Effector CD8-positive, alpha-beta T cell (primary cell): Measurements from ENCODE around the gene ARHGEF40.
"Not testable (repeated sequence)": the region's sequence is repeated elsewhere in the genome, so short reads cannot be mapped to it uniquely, and the experiment has no call there.

Experiments used
- DNase-seq: peaks from one replicate; lab custom pipeline; 2025; lab: John Stamatoyannopoulos, UW

Gene ARHGEF40

DNA sequence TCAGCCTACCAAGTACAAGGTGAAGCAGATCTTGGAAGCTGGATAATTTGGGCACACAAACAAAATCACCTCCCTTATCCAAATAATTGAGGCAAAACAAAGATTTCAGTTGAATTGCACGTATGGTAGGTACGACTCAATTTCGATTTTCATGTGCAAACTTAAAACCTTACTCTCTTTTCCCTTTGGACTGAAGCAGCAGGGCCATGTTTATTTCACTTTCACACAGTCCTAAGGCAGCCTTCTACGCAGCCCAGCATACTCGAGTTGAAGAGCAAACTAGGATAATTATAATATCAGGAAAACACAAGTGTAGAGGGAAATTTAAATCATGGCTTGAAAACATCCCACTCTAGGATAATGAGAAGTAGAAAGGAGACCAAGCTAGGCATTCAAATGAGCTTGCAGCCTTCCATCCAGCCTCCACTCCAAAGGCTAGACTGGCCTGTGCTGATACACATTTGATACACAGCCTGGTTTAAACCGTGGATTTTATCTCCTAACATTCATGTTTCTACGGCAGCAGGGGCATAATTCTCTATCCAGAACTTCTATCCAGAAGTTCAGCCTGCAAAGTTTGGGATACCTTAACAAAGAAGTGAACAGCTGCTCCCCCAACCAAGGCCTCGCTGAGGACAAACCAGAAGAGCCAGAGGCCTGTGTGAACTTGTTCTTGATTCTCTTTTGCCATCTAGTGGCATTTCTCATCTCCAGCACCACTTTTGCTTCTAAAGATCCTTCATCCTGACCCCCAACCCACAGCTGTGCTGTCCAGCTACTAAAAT, 30.3 kb upstream of the ARHGEF40 start:
- DNase-seq = peak; percentile 4

DNA sequence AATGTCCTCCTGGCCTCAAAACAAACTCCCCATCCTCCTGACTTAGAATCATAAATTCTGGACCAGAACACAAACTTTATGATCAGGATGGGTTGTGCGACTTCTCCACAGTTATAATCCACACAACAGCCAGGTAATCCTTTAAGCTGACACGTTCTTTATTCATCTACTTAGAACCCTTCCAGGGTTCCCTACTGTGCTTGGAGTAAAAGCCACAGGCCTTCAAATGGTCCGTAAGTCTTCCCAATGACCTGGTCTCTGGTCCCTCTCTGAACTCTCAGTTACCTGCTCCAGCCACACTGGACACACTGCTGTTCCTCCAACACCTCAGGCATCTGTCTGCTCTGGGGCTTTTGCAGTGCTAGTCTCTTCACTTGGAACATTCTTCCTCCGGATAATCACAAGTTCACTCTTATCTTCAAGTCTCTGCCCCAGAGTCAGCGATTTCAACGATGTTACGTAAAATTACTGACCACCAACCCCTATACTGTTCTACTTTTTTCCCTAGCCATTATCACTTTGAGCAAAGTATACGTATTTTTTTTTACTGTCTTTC, 29.7 kb upstream of the ARHGEF40 start:
- DNase-seq = no peak

DNA sequence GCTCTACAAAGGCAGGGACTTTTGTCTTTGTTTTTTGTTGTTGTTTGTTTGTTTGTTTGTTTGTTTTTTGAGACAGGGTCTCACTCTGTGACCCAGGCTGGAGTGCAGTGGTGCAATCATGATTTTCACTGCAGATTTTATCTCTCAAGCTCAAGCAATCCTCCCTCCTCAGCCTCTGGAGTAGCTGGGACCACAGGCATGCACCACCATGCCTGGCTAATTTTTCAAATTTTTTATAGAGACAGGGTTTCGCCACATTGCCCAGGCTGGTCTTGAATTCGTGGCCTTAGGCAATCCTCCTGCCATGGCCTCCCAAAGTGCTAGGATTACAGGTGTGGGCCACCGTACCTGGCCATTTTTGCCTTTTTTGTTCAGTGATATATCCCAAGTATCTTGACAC, 29.2 kb upstream of the ARHGEF40 start:
- not testable (repeated sequence) for DNase-seq

- DNase-seq = no peak
Observed at GRCh38 chr14:21041676-21042433, 28.2 kb upstream of the ARHGEF40 start, which contains the start of gene RNASE7. Gene RNASE7 (plus strand): TSS chr14:21042362. CDS start chr14:21042993, 631 bp downstream.

- DNase-seq = no peak
Observed at GRCh38 chr14:21042918-21043317, 27.2 kb upstream of the ARHGEF40 start.

- no peak for DNase-seq
Observed at GRCh38 chr14:21043387-21043973, 26.6 kb upstream of the ARHGEF40 start.

GRCh38 chr14:21043974-21044618, 26.0 kb upstream of the ARHGEF40 start:
- DNase-seq = no peak

DNA sequence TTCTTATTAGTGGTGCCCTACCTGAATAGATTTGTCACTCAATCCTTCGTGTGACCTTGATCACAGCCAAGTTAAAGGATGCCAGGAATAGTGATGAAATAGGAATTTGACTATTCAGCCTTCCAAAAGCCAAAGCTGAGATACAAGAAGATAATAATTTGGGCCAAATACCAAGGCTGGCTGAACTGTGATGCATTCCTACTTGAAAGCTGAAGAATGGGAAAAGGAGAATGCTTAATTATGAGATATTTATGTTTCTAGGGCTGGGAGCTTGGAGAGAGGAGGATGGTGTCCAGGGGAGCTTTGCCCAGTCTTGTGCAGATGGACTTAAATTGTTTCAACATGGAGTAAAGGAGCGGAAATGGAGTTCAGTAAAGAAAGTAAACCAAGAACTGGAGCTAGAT, 22.7 kb upstream of the ARHGEF40 start:
- no peak for DNase-seq

DNA sequence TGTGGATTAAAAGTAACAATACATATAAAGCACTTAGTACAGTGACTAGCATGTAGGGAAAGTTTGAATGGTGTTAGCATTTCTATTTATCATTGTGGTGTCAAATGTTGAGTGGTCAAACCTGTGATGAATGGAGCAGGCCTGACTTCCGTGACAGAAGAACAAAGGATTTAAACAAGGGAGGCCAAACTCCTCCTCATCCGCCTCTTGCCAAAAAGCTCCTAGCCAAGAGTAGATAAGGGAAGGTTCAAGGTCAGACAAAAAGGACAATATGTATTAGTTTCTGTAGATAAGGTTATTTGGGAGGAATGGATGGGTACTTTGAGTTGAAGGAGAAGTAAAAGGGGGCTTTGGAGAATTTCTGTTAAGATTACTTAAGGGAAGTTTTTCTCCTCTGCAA, 21.5 kb upstream of the ARHGEF40 start:
- DNase-seq = no peak

DNA sequence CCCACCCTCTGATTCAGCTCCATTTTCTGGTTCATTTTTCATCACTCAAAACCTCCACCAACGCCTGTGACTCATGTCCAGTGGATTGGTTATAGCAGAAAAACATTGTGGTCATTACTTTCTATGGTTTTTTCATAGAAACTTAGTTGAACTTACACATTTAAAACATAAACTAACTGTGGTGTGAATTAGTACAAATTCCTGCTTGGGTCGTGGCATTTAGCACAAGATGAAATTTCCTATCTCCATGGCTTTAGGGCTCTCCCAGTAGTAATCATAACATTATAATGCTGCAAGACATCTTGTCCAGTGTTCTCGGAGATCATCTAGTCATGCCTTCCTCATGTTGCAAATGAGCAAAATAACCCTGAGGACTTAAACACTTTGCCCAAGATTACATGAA, 20.8 kb upstream of the ARHGEF40 start:
- no peak for DNase-seq

DNA sequence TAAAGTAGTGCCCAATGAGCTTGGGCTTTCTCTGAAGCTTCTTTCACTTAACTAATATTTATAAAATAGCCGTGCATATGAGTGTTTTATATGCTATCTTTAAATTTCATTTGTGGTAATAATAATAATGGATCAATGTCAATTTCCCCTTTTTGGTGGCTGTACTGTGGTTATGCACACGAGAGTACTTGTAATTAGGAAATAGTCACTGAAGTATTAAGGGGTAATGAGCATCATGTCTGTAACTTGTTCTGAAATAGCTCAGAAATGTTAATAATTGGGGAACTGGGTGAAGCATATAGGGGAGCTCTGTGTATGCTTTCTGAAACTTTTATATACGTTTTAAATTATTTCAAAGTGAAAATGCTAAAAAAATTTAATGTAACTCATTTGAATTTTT, 19.5 kb upstream of the ARHGEF40 start:
- no peak for DNase-seq

- DNase-seq = no peak
Observed at GRCh38 chr14:21053184-21054122, 16.7 kb upstream of the ARHGEF40 start.

- no peak for DNase-seq
Observed at GRCh38 chr14:21054123-21054767, 15.9 kb upstream of the ARHGEF40 start.

DNA sequence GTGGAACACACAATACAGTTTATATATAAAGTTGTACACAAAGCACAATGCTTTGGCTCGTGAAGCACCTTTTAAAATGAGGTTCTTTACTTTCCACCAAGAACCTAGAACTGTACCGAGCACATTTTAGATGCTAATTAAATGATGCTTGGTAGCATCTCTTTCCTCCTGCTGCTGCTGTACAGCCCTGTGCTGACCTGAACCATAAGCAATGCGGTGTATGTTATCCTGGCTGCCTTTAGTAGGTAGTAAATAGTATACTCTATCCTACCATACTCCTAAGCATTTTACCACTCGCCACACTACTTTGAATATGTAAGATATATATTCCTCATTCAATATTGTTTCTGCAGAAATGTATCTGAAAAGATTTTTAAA, 15.3 kb upstream of the ARHGEF40 start:
- no peak for DNase-seq

DNA sequence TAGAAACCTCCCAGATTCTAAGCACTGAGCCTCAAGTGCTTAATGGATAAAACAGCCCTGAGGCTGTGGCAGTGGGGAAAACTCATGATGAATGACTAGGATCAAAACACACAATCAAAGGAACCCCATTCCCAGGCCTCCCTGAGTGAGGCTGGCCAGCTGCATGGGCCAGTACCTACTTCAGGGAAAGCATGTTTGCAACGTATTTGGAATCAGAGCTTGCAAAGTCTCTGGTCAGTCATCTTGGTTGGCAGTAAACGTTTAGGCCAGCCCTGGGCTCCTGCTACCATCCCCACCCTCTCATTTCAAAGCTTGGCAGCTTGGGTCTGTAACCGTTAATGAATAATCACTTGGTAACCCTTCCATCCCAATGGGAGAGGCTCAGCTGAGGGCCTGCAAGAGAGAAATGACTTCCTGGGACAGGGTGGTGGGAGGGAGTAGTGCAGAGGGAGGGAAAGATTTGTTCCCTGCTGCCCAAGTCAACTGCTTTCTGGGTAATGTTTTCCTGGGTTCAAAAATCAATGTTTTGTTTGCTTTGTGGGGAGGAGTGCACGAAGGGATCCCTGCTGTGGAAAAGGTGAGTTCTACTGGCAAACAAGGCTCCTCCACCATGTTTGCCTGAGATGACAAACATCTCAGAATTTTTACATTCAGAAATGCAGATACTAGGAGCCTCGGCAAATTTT, 14.5 kb upstream of the ARHGEF40 start:
- no peak for DNase-seq

GRCh38 chr14:21056520-21057163, 13.5 kb upstream of the ARHGEF40 start:
- no peak for DNase-seq

DNA sequence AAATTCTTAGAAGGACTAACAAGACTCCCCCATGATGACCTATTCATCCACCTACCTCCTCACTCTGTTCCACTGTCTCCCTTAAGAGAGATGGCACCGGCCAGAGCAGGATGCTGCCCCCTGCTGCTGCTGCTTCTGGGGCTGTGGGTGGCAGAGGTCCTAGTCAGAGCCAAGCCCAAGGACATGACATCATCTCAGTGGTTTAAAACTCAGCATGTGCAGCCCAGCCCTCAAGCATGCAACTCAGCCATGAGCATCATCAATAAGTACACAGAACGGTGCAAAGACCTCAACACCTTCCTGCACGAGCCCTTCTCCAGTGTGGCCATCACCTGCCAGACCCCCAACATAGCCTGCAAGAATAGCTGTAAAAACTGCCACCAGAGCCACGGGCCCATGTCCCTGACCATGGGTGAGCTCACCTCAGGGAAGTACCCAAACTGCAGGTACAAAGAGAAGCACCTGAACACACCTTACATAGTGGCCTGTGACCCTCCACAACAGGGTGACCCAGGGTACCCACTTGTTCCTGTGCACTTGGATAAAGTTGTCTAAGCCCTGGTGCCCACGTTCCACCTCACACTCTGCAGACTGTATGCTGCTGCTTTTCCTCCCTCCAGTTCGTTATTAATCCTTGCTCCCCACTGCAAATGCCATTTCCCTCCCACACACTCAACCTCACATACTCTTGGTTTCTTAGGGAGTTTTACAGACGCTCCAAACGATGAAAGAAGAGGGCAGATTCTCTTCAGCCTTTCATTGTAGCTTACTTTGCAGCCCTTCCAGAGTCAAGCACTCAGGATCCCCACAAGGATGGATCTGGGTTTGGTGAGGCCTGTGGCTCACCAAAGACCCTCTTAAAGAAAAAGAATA, 12.1 kb upstream of the ARHGEF40 start, which contains the start of gene RNASE8:
Gene RNASE8 (plus strand): TSS at position 20 of the 873 bp plus-strand sequence. CDS start 71 bp downstream, at position 91.
- DNase-seq = no peak

DNA sequence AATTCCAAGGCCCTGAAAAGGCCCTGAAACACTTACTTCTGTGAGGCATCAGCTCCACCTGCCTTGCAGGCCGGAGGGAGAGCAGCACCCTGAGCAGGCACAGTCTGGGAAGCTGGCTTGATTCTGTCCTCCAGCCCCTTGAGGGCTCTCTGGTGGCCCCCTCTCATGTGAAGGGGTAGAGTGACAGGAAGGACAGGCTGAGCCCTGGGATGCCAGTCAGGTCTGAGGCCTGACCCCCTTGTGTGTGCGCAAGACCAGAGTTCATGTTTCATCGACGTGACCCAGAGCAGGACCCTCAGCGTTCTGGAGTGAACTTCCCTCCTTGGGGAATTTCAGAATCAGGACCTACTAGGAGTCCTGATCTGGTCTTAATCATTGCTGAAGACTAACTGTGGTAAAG, 11.2 kb upstream of the ARHGEF40 start:
- DNase-seq = no peak
